ENCODE measurements around the gene COL6A5. TPM values are rescaled to one million over a fixed set of nuclear protein-coding genes. Genes with fewer than 3 reads are reported as not detected.

COL6A5 gene
- total and polyA plus RNA-seq, 2 donors (not counting 3 experiments of a cell fraction or from before 2014, with no cell fraction given) = not detected

DNA sequence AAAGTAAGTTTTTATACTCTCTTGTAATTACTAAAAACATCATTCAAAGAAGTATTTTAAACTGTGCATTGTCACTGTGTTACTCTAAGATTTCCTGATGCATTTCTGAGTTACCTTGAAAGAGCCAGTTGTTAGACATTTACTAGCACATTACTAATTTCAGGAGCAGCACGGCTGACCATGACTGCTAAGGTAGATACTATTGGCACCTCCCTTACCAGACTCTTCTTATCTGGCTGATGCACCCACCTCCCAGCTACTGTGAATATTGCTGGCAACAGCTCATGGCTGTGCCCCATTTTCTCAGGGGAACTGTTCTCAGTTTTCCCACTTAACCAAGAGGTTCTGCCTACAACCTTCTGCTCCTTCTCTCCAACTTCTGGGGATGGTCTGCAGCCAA is 29.4 kb downstream of the COL6A5 start:
- TF ChIP-seq EZH2 (IDR thresholded peaks at IDR 0.05; ENCODE audit: borderline replicate concordance, low read depth, low read length, severe bottlenecking) = no peak
- no peak for TF ChIP-seq GATA2 (IDR thresholded peaks at IDR 0.05; ENCODE audit: insufficient read depth, insufficient read length, low read depth, low read length)
- TF ChIP-seq MYC (IDR thresholded peaks at IDR 0.05; ENCODE audit: low read depth, low read length) = no peak
- TF ChIP-seq POLR2A (IDR thresholded peaks at IDR 0.05; ENCODE audit: low read depth, low read length) = no peak
- TF ChIP-seq JUN (IDR thresholded peaks at IDR 0.05; ENCODE audit: borderline replicate concordance, insufficient read depth, insufficient read length, low read depth) = no peak
- TF ChIP-seq, protein P1, sequence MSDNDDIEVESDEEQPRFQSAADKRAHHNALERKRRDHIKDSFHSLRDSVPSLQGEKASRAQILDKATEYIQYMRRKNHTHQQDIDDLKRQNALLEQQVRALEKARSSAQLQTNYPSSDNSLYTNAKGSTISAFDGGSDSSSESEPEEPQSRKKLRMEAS (IDR thresholded peaks at IDR 0.05; ENCODE audit: insufficient read depth, insufficient read length) = no peak
- no peak for TF ChIP-seq POLR2AphosphoS5 (IDR thresholded peaks at IDR 0.05; ENCODE audit: insufficient read depth, low read depth, low read length)
- no peak for TF ChIP-seq FOS (IDR thresholded peaks at IDR 0.05; ENCODE audit: borderline replicate concordance, insufficient read depth, low read length)
- no peak for TF ChIP-seq CTCF (IDR thresholded peaks at IDR 0.05; ENCODE audit: extremely low read depth in 1 of 2, insufficient read depth in 1 of 2, low read depth in 1 of 2, low read length in 2 of 2)
- intact Hi-C loops (cut with micrococcal nuclease) = no loop called here
- Histone ChIP-seq H2AFZ (ENCODE audit: low read depth, low read length) (no peak overlapping the region), H3K4me2 (ENCODE audit: insufficient read depth, low read length) (no peak overlapping the region), H3K79me2 (ENCODE audit: control insufficient read depth, insufficient read depth, low read length) (no peaks in the 10 kb centered on the region), H3K9ac (replicated peaks; ENCODE audit: extremely low read depth, insufficient read depth, low read length) (no peak overlapping the region), H3K36me3 (ENCODE audit: control insufficient read depth in 2 of 2, extremely low read depth in 1 of 2, insufficient read depth in 2 of 2, low read length in 2 of 2) (no peaks in the 10 kb centered on the region), H3K9me3 (replicated peaks; ENCODE audit: control insufficient read depth, insufficient read depth, low read length) (no peaks in the 10 kb centered on the region), H3K4me1 (ENCODE audit: control insufficient read depth, extremely low read depth, insufficient read depth, low read length) (no peaks in the 10 kb centered on the region), H3K4me3 (replicated peaks in 1 of 3; ENCODE audit: insufficient read depth in 1 of 3, low read depth in 1 of 3, low read length in 3 of 3) (no peak overlapping the region), H4K20me1 (replicated peaks; ENCODE audit: control insufficient read depth, extremely low read depth, insufficient read depth, low read length) (no peaks in the 10 kb centered on the region), H3K9me1 (replicated peaks; ENCODE audit: control insufficient read depth, extremely low read depth, insufficient read depth, low read length) (no peaks in the 10 kb centered on the region), H3K27ac (ENCODE audit: insufficient read depth, low read depth, low read length) (no peak overlapping the region), H3K27me3 (ENCODE audit: control insufficient read depth in 2 of 2, insufficient read depth in 2 of 2, low read length in 2 of 2) (no peaks in the 10 kb centered on the region)
- no peak for DNase-seq (ENCODE audit: low read depth, low spot score)
- FAIRE-seq = no peak
- BruUV-seq (replicated peaks) = no TSS peak
- dilution Hi-C loops (cut with MboI; ENCODE audit: extremely low pct_ligation_motif_present, low sequenced_read_pairs) = no loop called here
- POLR2A ChIA-PET = no interaction called here
- CTCF ChIA-PET = no interaction called here

All from endothelial cell of umbilical vein (primary cell).